NCI-H1105 (cell line): ENCODE results near the gene FPR3.
"Not testable (repeated sequence)": the region's sequence is repeated elsewhere in the genome, so short reads cannot be mapped to it uniquely, and the experiment has no call there.

Source experiments
- DNase-seq: peaks from one replicate; lab custom pipeline; 2025; lab: John Stamatoyannopoulos, UW

The FPR3 gene

DNA sequence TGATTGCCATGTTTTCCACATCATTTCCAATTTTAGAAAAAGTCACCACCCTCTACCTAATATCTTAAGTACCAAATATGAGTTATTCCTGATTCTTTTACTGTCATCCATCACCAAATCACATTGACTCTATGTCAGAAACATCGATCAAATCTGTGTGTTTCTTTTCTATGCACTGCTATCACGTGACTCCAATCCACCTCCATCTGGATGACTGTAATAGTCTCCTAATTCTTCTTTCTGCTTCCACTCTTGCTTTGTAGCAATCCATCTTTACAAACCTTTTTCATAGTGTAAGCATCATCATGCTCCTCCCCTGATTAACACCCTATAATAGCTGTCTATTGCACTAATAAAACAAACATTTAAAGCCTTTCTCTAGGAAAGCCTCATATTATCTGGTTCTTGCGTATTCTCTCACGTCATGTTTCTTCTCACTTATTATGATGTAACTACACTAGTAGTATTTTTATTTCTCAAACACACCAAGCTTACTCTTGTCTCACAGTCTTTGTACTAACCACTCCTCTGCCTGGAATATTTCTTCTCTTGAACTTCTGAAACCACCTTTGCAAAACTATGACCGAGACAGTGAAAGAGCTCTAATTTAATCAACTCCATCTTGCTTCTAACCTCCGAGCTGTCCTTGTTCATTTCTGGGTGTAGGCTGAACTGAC, 10.7 kb upstream of the FPR3 start:
- DNase-seq, result no peak

DNA sequence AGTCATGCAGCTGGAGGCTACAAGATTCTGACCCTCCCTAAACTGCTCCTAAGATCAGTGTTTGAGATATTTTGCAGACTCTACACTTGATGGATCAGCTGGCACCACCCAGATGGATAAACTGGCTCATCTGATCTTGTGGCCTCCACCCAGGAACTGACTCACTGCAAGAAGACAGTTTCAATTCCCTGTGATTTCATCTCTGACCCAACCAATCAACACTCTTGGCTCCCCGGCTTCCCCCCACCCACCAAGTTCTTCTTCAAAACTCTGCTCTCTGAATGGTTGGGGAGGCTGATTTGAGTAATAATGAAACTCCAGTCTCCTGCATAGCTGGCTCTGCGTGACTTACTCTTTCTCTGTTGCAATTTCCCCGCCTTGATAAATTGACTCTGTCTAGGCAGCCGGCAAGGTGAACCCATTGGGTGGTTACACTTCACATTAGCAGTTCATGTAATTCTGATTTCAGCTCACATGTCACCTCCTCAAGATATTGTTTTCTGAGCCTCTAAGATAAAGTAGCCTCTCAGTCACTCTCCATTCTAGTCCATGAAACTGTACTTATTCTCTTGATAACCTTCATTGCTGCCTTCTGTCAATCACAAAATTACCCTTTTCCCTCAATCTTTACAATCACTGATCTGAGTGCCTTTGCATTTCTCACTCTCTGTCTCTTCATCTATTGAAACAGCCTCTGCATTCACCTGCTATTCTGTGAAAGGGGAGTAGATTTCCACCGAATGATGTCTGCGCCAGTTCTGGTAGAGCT, 9.9 kb upstream of the FPR3 start:
- no peak for DNase-seq

DNA sequence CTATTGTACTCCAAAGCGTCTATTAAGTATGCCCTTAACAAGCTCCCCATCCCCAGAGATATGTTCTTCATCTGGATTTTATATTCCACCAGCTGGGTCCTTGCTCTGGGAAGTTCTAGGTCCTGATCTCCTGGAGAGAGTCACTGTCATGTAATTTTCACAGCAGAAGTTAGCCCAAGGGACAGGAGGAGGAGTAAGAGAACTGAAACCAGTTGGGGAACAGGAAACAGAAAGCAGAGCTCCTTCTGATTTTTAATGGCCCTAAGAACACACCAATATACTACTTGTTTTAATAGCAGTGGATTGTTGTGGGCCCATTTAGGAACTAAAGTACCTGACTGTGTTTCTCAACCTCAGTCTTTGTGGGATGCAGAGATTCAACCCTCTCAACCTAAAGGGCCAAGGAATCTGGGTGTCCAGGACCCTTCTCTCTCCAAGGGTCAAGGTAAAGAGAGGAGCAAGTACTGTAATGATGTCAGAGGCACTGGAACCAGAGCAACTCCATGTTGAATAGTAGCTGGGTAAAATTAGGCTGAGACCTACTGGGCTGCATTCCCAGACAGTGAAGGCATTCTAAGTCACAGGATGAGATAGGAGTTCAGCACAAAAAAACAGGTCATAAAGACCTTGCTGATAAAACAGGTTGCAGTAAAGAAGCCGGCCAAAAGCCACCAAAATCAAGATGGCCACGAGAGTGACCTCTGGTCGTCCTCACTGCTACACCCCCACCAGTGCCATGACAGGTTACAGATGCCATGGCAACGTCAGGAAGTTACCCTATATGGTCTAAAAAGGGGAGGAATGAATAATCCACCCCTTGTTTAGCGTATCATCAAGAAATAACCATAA, 8.1 kb upstream of the FPR3 start:
- DNase-seq, result no peak

DNA sequence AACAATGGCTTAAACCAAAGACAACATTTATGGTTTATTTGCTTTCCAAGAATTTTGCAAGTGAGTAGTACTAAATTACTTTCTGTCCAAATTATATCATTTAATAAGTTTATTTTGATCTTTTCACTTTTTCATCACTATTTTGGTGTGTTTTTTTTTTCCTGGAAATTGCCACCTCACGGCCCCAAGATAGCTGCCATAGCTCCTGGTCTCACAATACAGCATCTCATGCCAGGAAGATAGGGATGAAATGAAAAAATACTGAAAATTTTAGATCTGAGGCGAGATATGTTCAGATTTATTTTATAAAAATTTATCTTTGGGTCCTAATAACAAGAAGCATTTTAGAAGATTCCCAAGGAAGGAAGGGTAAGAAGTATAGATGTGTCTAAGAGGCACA, 6.9 kb upstream of the FPR3 start:
- no peak for DNase-seq

DNA sequence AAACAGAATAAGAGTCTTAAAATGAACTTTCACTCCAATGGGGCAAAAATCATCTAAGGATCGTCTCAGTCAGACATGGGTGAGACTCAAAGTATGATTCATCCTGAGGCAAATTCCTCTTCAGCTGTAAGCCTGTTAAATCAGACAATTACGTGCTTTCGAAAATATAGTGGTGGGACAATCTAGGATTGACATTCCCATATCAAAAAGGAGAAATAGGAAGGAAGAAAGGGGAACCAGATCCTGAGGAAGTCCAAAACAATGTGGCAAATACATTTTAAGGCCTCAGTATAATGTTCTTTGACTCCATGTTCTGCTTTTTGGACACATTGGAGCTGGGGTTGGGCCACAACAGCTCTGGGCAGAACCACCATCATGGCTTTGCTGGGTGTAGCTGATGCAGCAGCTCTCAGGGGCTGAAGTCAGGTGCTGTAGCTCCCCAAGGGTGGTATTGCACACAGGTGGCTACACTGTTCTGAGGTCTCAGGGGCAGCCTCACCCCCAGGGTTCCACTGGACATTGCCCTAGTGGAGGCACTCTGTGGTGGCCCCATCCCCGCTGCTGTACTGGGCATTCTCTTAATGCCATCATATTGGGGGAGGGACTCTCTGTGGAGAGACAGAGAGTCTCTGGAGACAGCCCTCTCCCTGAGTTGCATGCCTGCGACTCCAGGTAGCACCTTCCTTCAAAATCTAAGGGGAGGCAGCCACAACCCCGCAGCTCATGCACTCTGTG, 5.7 kb upstream of the FPR3 start:
- DNase-seq, result no peak

DNA sequence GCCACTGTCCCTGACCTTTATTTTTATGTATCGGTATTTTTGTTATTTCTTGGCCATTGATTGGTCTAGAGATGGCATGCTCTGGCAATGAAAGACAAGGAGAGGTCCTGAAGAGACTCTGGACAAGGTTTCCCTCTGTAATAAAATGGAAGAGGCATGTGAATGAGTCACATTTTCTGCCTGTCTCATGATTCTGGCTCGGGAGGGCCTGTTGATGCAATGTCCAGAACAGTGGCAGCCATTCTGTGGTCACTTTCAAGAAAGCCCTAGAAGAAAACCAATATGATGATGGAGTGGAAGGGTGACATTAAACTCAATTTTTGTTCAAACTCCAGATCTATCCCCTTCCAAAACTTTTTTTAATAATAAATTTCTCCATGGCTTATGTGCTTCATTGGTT, 2.0 kb upstream of the FPR3 start:
- no peak for DNase-seq

DNA sequence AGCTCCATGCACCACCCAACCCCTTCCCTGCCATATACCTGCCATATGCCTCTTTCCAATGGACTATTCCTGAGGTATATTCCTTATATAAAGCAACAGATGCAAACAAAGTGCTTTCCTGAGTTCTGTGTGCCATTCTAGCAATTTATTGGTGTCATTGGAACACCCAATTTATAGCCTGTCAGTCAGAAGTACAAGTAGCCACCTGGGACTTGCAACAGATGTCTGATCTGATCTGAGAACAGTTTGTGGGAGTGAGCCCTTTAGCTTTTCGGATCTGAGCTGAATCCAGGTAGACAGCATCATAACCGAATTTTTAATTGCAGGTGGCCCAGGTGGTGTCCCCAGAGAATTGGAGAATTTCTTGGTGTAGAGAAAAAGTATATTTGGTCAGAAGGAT, 963 bp upstream of the FPR3 start:
- no peak for DNase-seq

DNA sequence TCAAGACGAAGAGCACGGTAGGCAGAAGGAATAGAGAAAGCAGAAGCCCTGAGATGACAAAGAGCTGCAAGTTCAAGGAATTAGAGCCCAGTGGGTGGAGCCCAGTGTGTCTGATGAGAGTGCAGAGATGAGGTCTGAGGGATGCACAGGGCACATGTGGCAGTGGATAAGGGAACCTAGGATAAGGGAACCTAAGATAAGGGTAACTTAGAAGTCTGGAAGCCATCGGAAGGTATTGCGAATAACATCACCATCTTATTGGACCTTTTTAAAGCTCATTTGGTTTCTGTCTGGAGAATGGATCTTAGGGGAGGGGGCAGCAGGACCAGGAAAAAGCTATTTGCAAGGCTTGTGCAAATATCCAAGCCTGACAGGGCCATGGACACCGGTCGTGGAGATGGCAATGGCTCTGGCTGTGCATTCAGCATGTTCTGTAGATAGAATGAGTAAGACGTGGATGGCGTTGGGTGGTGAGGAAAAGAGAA, 1.3 kb downstream of the FPR3 start:
- DNase-seq, result no peak

DNA sequence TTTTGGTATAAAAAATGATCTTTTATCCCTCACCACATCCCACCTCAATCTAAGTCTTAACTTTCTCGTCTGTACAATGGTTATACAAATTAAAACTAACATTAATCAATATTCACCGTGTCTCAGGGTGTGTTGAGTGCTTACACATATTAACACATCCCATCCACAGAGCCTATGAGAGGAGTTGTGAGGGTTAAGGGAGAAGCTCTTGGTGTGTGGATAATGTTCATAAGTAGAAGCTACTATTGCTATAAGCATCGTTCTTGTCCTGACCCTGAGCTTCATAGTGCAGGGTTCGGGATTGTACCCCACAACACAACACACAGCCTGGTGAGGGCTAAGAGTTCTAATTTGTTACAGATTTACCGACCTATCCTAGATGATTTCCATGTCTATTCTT, 2.5 kb downstream of the FPR3 start:
- no peak for DNase-seq

DNA sequence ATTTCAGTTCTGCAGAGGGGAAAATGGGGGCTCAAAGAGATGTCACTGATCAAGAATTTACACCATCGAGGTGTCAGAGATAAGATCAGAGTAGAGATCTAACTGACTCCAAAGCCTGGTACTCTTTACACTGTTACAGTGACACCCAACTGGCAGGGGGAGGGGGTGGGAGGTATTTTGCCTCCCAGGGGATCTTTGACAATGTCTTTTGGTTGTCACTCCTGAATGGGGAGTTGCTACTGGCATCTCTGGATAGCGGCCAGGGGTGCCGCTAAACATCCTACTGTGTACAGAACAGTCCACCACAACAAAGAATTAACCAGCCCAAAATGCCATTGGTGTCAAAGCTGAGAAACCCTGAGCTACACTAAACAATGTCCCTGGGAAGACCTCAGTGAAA, 3.1 kb downstream of the FPR3 start:
- DNase-seq, result no peak

DNA sequence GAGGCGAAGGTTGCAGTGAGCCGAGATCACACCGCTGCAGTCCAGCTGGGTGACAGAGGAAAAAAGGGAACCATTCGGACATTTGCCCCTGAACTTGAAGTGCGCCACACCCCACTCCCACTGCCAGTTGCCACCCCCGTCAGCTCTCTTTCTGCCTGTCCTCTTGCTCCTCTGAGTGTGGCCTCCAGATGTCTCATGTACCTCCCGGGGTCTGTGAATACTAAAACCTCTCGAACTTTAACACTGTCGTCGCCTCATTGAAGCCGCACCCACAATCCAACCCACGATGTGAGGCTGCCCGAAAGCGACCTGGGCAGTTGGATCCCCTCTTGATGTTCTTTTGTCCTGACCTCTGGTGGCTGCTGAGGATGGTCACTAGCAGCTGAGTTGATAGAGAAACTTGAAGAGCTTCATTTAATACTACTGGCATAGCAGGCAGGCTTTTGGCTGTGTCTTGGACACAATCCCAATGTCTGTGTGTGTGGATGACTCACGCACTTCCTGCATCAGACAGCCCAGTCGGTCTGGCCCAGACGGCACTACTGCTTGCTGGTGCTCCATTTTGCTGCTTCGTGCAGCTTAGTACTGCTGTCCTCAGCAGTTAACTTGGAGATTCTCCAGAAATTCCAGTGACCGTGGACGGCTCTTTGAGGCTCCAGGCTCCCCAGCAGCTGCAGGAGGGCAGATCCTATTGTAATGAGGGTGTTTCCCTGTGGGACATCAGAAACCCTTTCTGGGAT, 4.2 kb downstream of the FPR3 start:
- DNase-seq, result no peak

DNA sequence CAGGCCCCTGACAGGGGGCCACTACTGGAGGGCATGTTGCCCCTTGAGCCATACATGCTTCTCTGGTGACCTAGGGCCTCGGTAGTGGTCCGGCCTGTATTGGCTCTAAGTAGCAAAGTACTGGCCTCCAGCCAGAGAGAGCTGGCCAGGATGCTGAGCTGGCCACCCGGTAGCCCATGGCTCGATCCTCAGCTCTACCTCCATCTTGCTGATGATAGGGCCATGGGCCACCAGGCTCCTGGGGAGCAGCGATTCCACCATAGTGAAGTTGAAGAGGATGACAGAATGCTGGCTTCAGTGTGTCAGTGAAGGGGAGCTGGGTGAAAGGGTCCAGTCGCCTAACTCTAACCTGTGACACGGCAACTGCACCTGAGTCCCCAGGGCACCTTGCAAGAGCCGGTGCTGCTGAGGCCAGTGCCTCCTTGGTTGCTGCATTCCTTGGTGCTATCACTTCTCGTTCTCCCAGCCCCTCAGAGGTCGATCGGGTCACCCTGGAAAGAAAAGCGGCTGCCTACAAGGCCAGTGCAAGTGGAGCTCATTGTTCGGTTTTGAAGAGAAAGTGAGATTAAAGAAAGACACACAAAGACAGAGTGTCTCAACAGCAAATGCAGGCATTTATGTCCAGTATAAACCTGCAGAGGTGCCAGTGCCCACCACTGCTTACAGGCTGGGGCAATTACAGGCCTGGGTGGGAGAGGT, 5.0 kb downstream of the FPR3 start:
- DNase-seq, result no peak

DNA sequence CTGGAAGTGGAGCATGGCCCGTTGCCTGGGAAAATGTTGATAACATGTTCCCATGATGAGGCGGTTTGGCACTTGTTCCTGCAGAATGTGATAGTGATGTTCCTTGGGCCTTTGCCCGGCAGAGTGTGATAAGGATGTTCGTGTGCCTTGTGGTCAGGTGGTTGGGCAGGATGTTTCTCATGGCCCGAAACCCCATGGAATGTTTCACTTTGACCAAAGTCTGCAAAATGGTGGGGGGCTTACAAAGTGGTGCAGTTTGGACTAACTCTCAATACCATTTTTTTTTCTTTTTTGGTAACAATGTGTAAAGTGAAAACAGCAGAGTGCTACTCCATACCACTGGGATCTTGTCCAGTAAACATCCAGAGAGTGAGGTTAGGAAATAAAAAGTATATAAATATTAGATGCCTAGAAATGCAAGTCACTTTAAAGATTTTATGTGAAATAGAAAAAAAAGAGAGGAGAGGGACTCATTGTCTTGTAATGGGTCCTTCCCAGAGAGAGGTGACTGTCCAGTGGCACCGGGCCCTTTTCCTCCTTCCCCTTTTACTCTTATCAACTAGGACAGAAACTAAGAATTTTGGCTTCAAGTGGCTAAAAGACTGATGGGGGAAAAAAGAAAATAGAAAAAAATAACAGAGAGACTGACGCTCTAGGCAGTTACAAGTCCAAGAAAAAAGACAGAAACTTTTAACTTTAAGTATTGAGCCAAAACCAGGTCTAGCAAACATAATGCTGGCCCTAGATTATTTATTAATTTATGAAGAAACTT, 5.7 kb downstream of the FPR3 start:
- DNase-seq, result no peak

DNA sequence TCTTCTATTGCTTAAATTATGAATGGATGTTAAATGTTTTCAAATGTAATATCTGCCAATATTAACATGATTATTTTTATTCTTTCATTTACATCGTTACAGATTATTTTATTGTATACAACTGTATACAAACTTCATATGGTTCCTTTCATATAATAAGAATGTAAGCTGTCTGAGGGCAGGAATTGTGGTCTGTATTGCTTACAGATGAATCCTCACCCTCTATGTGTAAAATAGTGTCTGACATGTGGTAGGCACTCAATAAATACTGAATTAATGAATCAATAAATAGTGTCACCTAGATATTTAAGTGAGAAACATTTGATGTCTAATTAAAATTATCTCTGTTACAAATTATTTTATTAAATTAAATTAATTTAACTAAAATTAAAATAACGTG, 7.8 kb downstream of the FPR3 start:
- no peak for DNase-seq

DNA sequence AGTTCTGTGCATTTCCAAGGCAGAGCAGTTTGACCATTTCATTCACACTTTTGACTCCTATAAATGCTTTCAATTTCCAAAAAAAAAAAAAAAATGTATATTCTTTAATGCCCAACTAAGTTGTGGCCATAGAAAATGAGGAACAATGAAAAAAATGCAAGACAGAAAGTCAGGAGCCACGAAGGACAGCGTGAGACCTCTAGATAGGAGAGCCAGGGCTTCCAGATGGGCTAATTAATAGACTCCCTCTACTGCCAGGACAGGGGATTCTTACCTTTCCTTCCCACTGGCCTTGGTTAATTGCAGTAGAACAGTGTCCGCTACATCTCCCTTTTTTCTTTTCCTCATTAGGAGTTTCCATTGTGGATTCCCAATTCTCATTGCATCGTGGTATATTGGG, 8.6 kb downstream of the FPR3 start:
- no peak for DNase-seq

DNA sequence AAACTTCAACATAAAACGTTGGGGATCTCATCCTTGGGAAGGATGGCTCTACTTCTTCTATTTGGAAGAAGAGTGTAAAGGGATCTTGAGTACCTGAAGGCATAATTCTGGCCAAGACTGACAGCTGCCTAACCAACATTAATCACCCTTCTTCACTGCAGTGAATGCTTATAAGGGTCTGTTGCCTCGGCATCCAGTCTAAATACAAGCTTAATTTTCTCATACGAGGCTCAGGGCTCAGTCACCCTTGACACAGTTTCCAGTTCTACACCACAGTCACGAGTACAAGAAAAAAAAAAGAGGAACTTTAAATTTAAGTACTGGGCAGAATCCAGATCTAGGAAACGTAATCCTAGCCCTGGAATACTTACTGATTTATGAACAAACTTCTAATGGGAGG, 9.0 kb downstream of the FPR3 start:
- no peak for DNase-seq

DNA sequence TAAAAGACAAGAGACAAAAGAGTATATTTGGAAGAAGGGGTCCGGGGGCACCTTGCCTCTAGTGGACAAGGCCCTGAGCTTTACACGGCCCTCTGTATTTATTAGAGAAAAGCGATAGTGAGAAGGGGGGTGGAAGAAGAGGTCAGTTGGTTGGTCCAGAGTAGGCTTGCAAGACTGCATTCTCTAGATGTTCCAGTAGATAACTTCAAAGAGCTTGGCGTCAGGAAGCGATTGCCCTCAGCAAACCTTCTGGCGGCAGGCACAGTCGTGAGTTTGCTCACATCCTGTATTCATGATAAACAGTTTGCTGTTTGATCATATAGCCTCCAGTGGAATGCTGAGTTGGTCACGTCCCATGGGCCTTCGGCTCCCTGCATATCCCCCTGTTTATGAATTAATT, 9.8 kb downstream of the FPR3 start:
- not testable (repeated sequence) for DNase-seq

DNA sequence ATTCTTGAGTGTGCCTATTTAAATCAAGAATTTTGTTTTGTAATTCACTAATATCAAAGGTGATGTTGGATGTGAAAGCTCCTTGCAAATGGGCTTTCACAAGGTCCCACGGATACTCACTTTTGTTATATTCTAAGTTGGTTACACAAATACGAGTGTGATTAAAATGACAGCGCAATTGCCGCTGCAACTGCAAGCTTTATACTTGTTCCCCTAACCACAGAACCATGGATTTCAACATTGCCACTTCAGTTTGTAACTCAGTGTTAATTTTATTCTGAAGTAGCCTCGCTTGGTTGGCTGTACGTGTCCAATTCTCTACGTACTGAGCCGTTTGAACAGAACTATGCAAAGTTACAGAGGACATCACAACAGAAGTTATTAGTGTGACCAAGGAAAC, 10.4 kb downstream of the FPR3 start:
- DNase-seq, result not testable (repeated sequence)

DNA sequence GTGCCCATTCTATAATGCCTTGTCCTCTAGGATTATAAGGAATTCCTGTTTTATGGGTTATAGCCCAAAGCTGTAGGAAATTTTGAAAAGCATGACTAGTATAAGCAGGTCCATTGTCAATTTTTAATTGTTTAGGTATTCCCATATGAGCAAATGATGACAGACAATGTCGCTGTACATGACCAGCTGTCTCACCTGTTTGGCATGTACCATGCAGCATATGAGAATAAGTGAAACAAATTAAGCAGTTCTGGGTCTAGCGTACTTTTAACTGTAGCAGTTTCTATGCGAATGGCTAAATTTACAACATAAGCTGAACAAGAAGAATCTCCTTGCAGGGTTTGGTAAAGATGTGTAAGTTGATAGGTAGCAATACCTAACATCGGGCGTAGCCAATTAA, 11.6 kb downstream of the FPR3 start:
- DNase-seq, result not testable (repeated sequence)

DNA sequence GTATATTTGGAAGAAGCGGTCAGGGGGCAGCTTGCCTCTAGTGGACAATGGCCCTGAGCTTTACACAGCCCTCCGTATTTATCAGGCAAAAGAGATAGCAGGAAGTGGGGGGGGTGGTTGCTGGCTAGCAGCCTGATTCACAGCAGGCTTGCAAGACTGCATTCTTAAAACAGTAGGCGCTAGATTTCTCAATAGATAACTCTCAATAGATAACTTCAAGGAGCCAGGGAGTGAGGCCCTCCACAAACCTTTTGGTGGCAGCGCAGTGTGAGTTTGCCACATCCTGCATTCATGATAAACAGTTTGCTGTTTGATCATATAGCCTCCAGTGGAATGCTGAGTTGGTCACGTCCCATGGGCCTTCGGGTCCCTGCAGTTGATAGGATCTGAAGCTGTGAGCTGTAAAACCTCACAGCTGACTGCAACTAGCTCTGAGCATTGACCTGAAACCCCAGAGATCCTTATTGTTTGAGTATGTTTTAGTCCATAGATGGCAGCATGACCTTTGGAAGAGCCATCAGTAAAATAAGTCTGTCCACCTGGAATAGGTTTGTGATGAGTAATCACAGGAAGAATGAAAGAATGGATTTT, 12.2 kb downstream of the FPR3 start:
- no peak for DNase-seq
